ENCODE measurements around the gene SRSF3.

Gene SRSF3

DNA sequence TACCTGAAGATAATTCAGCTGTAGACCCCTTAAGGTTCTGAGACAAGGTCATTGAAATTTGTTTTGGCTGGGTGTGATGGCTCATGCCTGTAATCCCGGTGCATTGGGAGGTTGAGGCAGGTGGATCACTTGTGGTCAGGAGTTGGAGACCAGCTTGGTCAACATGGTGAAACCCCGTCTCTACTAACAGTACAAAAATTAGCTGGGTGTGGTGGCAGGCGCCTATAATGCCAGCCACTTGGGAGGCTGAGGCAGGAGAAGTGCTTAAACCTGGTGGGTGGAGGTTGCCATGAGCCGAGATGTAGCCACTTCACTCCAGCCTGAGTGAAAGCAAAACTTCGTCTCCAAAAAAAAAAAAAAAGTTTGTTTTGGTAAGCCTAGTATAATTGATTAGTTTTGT lies 11.0 kb downstream of the SRSF3 start:
- H3K4me3 ChIP-seq (ENCODE audit: low read depth, low read length): no peak overlapping the region
- ChIA-PET POLR2A (interaction anchor here (3.2 kb wide), 1 partner anchor 10 kb away, joined by 17 read pairs; no protein-coding TSS in a partner anchor), CTCF (interaction anchor here (2.2 kb wide), 1 partner anchor 10 kb away, joined by 12 read pairs; no protein-coding TSS in a partner anchor)
- TF ChIP-seq MYNN (tag by site-specific recombination; IDR thresholded peaks at IDR 0.05; ENCODE audit: borderline replicate concordance) (no peak), ZNF747 (tag by site-specific recombination; IDR thresholded peaks at IDR 0.05) (no peak), ZNF76 (tag by site-specific recombination; IDR thresholded peaks at IDR 0.05; ENCODE audit: borderline replicate concordance, low read depth) (no peak), MEIS1 (CRISPR knock-in tag; IDR thresholded peaks at IDR 0.05; ENCODE audit: borderline replicate concordance) (no peak), ZBTB7A (tag by site-specific recombination; IDR thresholded peaks at IDR 0.05; ENCODE audit: low read depth) (no peak), ZNF623 (tag by site-specific recombination; IDR thresholded peaks at IDR 0.05) (no peak), SP2 (tag by site-specific recombination; IDR thresholded peaks at IDR 0.05) (no peak), ZNF2 (tag by site-specific recombination; IDR thresholded peaks at IDR 0.05) (no peak), ZSCAN30 (tag by site-specific recombination; IDR thresholded peaks at IDR 0.05) (no peak), ZNF777 (tag by site-specific recombination; IDR thresholded peaks at IDR 0.05; ENCODE audit: borderline replicate concordance) (no peak), ZXDB (tag by site-specific recombination; IDR thresholded peaks at IDR 0.05) (no peak)
- TF ChIP-seq, protein P1, sequence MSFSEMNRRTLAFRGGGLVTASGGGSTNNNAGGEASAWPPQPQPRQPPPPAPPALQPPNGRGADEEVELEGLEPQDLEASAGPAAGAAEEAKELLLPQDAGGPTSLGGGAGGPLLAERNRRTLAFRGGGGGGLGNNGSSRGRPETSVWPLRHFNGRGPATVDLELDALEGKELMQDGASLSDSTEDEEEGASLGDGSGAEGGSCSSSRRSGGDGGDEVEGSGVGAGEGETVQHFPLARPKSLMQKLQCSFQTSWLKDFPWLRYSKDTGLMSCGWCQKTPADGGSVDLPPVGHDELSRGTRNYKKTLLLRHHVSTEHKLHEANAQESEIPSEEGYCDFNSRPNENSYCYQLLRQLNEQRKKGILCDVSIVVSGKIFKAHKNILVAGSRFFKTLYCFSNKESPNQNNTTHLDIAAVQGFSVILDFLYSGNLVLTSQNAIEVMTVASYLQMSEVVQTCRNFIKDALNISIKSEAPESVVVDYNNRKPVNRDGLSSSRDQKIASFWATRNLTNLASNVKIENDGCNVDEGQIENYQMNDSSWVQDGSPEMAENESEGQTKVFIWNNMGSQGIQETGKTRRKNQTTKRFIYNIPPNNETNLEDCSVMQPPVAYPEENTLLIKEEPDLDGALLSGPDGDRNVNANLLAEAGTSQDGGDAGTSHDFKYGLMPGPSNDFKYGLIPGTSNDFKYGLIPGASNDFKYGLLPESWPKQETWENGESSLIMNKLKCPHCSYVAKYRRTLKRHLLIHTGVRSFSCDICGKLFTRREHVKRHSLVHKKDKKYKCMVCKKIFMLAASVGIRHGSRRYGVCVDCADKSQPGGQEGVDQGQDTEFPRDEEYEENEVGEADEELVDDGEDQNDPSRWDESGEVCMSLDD (tag by site-specific recombination; IDR thresholded peaks at IDR 0.05): no peak
- TF ChIP-seq, protein P2, sequence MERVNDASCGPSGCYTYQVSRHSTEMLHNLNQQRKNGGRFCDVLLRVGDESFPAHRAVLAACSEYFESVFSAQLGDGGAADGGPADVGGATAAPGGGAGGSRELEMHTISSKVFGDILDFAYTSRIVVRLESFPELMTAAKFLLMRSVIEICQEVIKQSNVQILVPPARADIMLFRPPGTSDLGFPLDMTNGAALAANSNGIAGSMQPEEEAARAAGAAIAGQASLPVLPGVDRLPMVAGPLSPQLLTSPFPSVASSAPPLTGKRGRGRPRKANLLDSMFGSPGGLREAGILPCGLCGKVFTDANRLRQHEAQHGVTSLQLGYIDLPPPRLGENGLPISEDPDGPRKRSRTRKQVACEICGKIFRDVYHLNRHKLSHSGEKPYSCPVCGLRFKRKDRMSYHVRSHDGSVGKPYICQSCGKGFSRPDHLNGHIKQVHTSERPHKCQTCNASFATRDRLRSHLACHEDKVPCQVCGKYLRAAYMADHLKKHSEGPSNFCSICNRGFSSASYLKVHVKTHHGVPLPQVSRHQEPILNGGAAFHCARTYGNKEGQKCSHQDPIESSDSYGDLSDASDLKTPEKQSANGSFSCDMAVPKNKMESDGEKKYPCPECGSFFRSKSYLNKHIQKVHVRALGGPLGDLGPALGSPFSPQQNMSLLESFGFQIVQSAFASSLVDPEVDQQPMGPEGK (tag by site-specific recombination; IDR thresholded peaks at IDR 0.05): no peak
- no peaks in the 10 kb centered on the region for H3K9me3 ChIP-seq (ENCODE audit: control insufficient read depth, insufficient read depth, low read depth, low read length)
- peaks cover 77 to 97% of the 10 kb centered on the region in 2 experiments for H3K36me3 ChIP-seq (ENCODE audit: control insufficient read depth in 2 of 2, insufficient read depth in 1 of 2, low read length in 2 of 2)
- no peaks in the 10 kb centered on the region for H3K4me1 ChIP-seq (ENCODE audit: control insufficient read depth, insufficient read depth, low read length)
- no peak overlapping the region for H3K27ac ChIP-seq (ENCODE audit: extremely low read depth, low read depth, low read length)

DNA sequence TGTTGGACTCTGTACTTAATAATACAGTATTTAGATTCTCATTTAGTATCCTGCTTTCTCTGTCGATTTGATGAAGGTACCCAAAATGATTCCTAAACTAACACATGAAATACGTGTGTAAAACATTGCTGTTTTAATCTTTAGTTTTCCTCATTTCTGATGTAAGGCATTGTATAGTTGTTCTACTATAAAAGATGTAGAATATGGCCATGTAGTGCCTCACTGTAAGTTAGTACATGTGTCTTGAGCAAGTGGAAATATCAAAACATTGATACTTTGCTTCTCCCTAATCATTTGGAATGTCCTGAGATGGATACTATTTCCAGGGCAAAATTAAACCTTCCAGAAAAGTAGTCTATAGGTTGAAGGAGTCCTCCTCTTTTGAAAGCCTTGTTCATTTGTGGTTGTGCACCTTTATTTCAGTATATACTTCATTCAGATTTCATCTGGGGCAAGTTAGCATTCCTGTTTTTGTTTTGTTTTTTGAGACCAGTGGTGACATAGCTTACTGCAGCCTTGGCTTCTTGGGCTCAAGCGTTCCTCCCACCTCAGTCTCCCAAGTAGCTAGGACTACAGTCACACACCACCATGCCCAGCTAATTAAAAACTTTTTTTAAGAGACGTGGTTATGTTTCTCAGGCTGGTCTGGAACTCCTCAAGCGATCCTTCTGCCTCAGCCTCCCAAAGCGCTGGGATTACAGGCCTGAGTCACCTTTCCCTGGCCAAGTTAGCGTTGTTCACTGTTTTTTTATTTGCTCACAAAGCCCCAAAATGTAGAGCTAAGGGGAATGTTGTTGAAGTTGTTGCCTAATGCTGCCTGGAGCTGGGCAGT lies 11.6 kb downstream of the SRSF3 start:
- Histone ChIP-seq H3K9me3 (ENCODE audit: control insufficient read depth, insufficient read depth, low read depth, low read length) (no peaks in the 10 kb centered on the region), H3K27ac (ENCODE audit: extremely low read depth, low read depth, low read length) (no peak overlapping the region), H3K4me3 (ENCODE audit: low read depth, low read length) (no peak overlapping the region), H3K4me1 (ENCODE audit: control insufficient read depth, insufficient read depth, low read length) (no peaks in the 10 kb centered on the region), H3K36me3 (ENCODE audit: control insufficient read depth in 2 of 2, insufficient read depth in 1 of 2, low read length in 2 of 2) (peaks cover 73 to 96% of the 10 kb centered on the region in 2 experiments)
- ChIA-PET POLR2A (interaction anchor here (0.7 to 5.2 kb wide), 9 partner anchors 8 to 322 kb away, joined by 3 to 25 read pairs (median 5); no protein-coding TSS in a partner anchor), CTCF (interaction anchor here (1.0 to 3.8 kb wide), 6 partner anchors 8 to 177 kb away, joined by 3 to 22 read pairs (median 6); no protein-coding TSS in a partner anchor)
- TF ChIP-seq ZNF585B (tag by site-specific recombination; IDR thresholded peaks at IDR 0.05): no peak
- TF ChIP-seq ZNF600 (tag by site-specific recombination; IDR thresholded peaks at IDR 0.05): 0 out of 2 replicates have a peak, but pooled peaks have one; percentile 20
- no peak for TF ChIP-seq ZNF354C (tag by site-specific recombination; IDR thresholded peaks at IDR 0.05; ENCODE audit: borderline replicate concordance, low read depth)
